SJSA1 (cell line): Measurements from ENCODE around the gene NRXN3. TPM values are rescaled to one million over a fixed set of nuclear protein-coding genes. Genes with fewer than 3 reads are reported as not detected.

Experiments used
- DNase-seq, 2 experiments: peaks; one replicate each; pipeline ENCODE4 v3.0.0-alpha.2; 2015 to 2020; ENCODE audit warnings: low spot score in 2 of 2, low read depth in 1 of 2
- H3K27ac ChIP-seq: fragments of 250-450 bp; sonication (Bioruptor Pico); 2 replicates; pipeline ENCODE4 v1.5.1; 2020; ENCODE audit warnings: mild to moderate bottlenecking, moderate library complexity
- H3K27me3 ChIP-seq: fragments of 250-450 bp; sonication (Bioruptor Pico); replicated peaks from 2 replicates; pipeline ENCODE4 v1.5.1; 2020; ENCODE audit warnings: mild to moderate bottlenecking, moderate library complexity
- H3K36me3 ChIP-seq: fragments of 250-450 bp; sonication (Bioruptor Pico); 2 replicates; pipeline ENCODE4 v1.5.1; 2020; ENCODE audit warnings: mild to moderate bottlenecking
- H3K4me1 ChIP-seq: fragments of 250-450 bp; sonication (Bioruptor Pico); replicated peaks from 2 replicates; pipeline ENCODE4 v1.6.1; 2021; ENCODE audit warnings: mild to moderate bottlenecking
- H3K4me3 ChIP-seq: fragments of 250-450 bp; sonication (Bioruptor Pico); 2 replicates; pipeline ENCODE4 v1.5.1; 2020; ENCODE audit warnings: mild to moderate bottlenecking
- H3K9me3 ChIP-seq: fragments of 250-450 bp; sonication (Bioruptor Pico); replicated peaks from 2 replicates; pipeline ENCODE4 v1.5.1; 2020; ENCODE audit warnings: mild to moderate bottlenecking
- total RNA-seq: library from RNA; depleted of rRNA; stranded (reverse); fragments of >200 nt; shearing (Covaris generic); gene quantifications from 2 replicates; pipeline ENCODE4 v1.2.3, GENCODE V29; 2014

The NRXN3 gene
- total RNA-seq, 1 experiment from 2014 or later = 1.0 TPM

DNA sequence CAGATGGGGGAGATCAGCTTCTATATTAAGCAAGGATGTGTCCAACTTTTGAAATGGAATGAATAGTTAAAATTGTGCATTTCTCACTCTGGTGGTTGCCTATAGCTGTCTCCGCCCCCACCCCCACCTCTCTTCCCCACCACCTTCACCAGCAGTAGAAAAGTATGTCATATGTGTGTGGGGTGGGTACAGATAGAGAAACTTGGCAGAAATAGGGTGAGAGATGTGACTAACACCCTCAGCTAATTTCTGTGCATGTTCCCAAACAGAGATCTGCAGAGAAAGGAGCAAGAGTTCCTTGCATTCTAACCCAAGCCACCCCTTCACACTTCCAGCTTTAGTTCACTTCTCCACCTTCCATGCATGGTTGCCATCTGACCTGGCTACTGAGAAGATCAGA, 980.1 kb downstream of the NRXN3 start:
- no peak overlapping the region for H3K4me3 ChIP-seq
- no peaks in the 10 kb centered on the region for H3K4me1 ChIP-seq
- no peaks in the 10 kb centered on the region for H3K36me3 ChIP-seq
- no peaks in the 10 kb centered on the region for H3K9me3 ChIP-seq
- DNase-seq = no peak
- no peaks in the 10 kb centered on the region for H3K27me3 ChIP-seq
- no peak overlapping the region for H3K27ac ChIP-seq

DNA sequence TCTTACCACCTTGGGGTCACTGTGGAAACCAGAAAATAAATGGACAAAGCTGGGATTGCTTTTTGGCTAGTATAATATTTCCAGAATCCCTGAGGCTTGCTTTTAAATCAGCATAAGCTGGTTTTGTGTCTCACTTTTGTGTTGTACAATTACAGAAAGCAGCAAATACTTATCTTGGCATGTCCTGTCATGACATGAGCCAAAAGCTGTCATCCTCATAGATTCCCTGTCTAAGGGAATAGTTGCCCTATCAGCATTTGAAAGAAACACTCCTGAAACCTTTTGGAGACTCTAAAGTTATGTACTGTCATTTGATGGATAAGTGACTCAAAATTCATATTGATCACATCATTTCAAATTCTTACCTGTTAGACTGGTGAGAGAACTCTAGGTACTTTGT, 987.2 kb downstream of the NRXN3 start:
- Histone ChIP-seq H3K4me3 (no peak overlapping the region), H3K27ac (no peak overlapping the region), H3K4me1 (no peaks in the 10 kb centered on the region), H3K27me3 (no peaks in the 10 kb centered on the region), H3K36me3 (no peaks in the 10 kb centered on the region), H3K9me3 (no peaks in the 10 kb centered on the region)
- DNase-seq = no peak

- Histone ChIP-seq H3K4me1 (no peaks in the 10 kb centered on the region), H3K9me3 (no peaks in the 10 kb centered on the region), H3K4me3 (no peak overlapping the region), H3K27me3 (no peaks in the 10 kb centered on the region), H3K36me3 (no peaks in the 10 kb centered on the region), H3K27ac (no peak overlapping the region)
- no peak for DNase-seq
Observed at GRCh38 chr14:79161571-79161970, 991.4 kb downstream of the NRXN3 start.

- Histone ChIP-seq H3K9me3 (no peaks in the 10 kb centered on the region), H3K4me3 (no peak overlapping the region), H3K4me1 (no peaks in the 10 kb centered on the region), H3K27ac (no peak overlapping the region), H3K27me3 (no peaks in the 10 kb centered on the region), H3K36me3 (no peaks in the 10 kb centered on the region)
- DNase-seq = no peak
Observed at GRCh38 chr14:79162833-79163232, 992.7 kb downstream of the NRXN3 start.

GRCh38 chr14:79165471-79166090, 995.4 kb downstream of the NRXN3 start:
- no peak overlapping the region for H3K27ac ChIP-seq
- DNase-seq = no peak
- H3K4me3 ChIP-seq = no peak overlapping the region
- H3K9me3 ChIP-seq = no peaks in the 10 kb centered on the region
- H3K36me3 ChIP-seq = no peaks in the 10 kb centered on the region
- no peaks in the 10 kb centered on the region for H3K4me1 ChIP-seq
- no peaks in the 10 kb centered on the region for H3K27me3 ChIP-seq

DNA sequence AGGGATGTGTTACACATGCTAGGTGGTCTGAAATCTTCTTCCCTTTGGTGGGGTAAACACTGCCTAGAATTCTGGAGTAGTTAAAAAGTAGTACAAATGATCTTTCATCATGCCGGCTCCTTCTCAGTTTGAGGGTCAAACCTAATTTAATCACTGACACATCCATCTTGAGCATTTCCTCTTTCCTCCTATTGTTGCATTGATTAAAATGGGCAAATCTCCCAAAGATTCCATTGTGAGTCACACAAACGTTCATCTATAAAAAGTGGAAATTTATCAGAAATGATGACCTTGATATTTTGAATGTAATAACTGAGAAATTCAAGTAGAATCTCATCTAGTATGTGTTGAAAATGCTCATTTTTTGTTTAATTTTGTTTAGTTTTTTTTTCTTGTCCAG, 996.0 kb downstream of the NRXN3 start:
- Histone ChIP-seq H3K36me3 (no peaks in the 10 kb centered on the region), H3K4me1 (no peaks in the 10 kb centered on the region), H3K4me3 (no peak overlapping the region), H3K9me3 (no peaks in the 10 kb centered on the region), H3K27me3 (no peaks in the 10 kb centered on the region), H3K27ac (no peak overlapping the region)
- DNase-seq = no peak

DNA sequence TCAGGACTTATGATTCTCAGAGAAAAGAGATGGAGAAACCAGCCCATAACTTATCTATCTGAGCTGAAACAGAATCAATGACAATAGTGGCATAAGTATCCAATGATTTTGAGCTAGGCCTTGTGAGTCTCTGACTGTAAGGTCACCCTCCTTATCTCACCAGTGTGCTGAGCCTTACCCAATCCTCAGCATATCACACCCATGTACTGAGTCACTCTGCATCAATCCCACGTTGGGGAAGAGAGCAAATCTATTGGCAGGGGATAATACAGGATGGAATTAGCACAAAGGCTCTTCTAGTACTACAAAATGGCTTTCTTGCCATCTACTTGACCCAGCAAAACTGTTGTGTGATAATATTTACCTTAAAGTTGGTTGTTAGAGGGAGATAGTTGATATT, 997.8 kb downstream of the NRXN3 start:
- Histone ChIP-seq H3K27ac (no peak overlapping the region), H3K4me3 (no peak overlapping the region), H3K4me1 (no peaks in the 10 kb centered on the region), H3K27me3 (no peaks in the 10 kb centered on the region), H3K36me3 (no peaks in the 10 kb centered on the region), H3K9me3 (no peaks in the 10 kb centered on the region)
- no peak for DNase-seq

GRCh38 chr14:79175671-79176070, 1005.5 kb downstream of the NRXN3 start:
- H3K27me3 ChIP-seq = no peaks in the 10 kb centered on the region
- H3K36me3 ChIP-seq = no peaks in the 10 kb centered on the region
- no peak for DNase-seq
- H3K4me3 ChIP-seq = no peak overlapping the region
- no peaks in the 10 kb centered on the region for H3K4me1 ChIP-seq
- no peaks in the 10 kb centered on the region for H3K9me3 ChIP-seq
- H3K27ac ChIP-seq = no peak overlapping the region

DNA sequence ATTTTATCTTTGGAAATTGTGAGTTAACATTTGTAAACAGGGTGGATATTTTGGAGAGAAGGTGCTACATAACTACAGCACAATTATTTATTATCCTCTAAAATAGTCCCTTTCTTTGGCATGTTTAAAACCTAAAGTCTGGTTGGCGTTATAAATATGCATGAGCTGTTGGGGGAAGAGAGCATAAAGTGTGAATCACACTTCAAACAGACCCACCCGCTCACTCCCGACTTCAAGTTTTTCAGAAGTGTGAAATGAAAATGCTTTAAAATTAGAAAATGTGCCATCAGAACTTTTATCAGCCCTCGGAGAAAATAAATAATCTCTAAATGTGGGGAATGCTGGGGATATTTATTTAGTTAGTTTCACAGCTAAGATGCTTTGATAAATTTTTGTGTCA, 1006.9 kb downstream of the NRXN3 start:
- Histone ChIP-seq H3K4me3 (no peak overlapping the region), H3K9me3 (no peaks in the 10 kb centered on the region), H3K36me3 (no peaks in the 10 kb centered on the region), H3K4me1 (no peaks in the 10 kb centered on the region), H3K27me3 (no peaks in the 10 kb centered on the region), H3K27ac (no peak overlapping the region)
- DNase-seq = no peak

DNA sequence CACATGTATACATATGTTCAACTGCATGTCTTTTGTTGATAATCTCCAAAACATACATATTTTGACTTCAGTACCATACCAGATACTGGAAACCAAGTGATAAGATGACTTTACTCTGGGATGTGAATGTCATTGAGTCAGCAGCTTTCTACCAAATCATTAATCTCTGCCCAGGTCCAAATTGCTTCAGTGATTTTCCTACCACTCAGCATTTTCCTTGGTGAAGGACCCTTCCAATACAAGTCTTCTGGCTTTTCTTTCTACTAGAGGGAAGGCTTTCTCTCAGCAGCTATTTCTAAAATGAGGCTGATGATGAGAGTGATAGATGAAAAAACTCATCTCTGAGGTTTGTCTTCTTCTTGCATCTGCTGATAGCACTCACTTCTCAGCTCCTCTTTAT, 1008.5 kb downstream of the NRXN3 start:
- no peak for DNase-seq
- Histone ChIP-seq H3K36me3 (no peaks in the 10 kb centered on the region), H3K27ac (no peak overlapping the region), H3K27me3 (no peaks in the 10 kb centered on the region), H3K9me3 (no peaks in the 10 kb centered on the region), H3K4me1 (no peaks in the 10 kb centered on the region), H3K4me3 (no peak overlapping the region)

GRCh38 chr14:79179985-79180384, 1009.8 kb downstream of the NRXN3 start:
- no peaks in the 10 kb centered on the region for H3K27me3 ChIP-seq
- no peaks in the 10 kb centered on the region for H3K9me3 ChIP-seq
- no peaks in the 10 kb centered on the region for H3K36me3 ChIP-seq
- no peak overlapping the region for H3K4me3 ChIP-seq
- no peak overlapping the region for H3K27ac ChIP-seq
- DNase-seq = no peak
- H3K4me1 ChIP-seq = no peaks in the 10 kb centered on the region

GRCh38 chr14:79180656-79181055, 1010.5 kb downstream of the NRXN3 start:
- Histone ChIP-seq H3K4me3 (no peak overlapping the region), H3K36me3 (no peaks in the 10 kb centered on the region), H3K4me1 (no peaks in the 10 kb centered on the region; the same call in 1 of the 2 replicates), H3K27ac (no peak overlapping the region), H3K9me3 (no peaks in the 10 kb centered on the region), H3K27me3 (no peaks in the 10 kb centered on the region)
- no peak for DNase-seq

DNA sequence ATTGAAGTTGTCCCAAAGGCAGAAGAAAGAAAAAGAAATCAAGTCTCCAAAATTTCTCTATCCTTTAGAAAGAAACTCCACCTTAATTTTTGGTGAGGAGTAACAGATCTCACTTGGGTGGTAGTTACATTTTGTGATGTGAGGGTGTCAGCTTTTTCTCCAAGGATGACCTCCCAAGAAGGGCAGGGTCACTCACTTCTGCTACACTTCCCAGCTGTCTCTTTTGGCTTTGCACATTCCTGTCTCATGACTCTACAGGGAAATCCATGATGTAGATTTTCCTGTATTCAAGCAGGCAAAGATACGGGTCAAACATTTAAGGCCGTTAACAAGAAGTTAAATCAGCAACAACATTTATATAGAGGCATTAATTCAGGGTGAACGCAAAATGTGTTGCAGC, 1016.4 kb downstream of the NRXN3 start:
- no peak overlapping the region for H3K4me3 ChIP-seq
- H3K27me3 ChIP-seq = no peaks in the 10 kb centered on the region
- H3K36me3 ChIP-seq = no peaks in the 10 kb centered on the region
- peaks cover 16% of the 10 kb centered on the region for H3K4me1 ChIP-seq
- DNase-seq = peak; percentile 65 to 75
- H3K9me3 ChIP-seq = no peaks in the 10 kb centered on the region
- peak overlapping the region; percentile 69 for H3K27ac ChIP-seq

DNA sequence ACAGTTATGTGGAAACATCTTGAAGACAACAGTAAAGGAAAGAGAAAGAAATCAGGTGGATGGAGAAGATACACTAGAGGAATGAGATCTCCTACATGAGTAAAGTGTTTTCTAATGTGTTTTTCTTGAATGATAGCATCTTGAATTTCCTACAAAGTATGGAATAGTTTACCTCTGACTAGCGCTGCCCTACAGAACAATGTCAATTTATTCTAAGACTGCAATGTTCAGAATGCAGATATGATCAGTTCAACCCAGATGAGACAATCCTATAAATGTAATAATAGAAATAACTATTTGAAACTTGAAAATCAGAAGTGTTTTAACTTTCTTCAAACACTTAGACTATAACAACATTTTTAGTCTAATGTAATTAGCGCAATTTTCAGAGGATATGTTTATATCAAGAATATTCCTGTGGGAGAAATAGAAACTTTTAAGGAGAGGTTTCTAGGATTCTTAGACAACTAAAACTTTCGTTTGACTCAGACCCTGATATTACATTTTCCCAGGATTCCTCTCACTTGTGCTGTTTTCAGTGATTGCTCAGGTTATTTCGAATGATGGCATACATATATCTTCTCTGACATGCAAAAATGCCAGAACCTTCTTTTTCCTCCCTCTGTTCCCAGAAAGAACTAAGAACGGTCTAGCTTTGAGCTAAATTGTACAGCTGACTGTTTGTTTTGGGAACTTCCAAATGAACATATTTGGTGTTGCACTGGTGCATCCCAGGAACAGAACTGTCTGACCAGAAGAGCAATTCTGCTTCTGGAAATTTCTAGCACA, 1023.7 kb downstream of the NRXN3 start:
- H3K27me3 ChIP-seq = no peaks in the 10 kb centered on the region
- no peak overlapping the region for H3K27ac ChIP-seq
- H3K4me1 ChIP-seq = no peaks in the 10 kb centered on the region
- H3K36me3 ChIP-seq = no peaks in the 10 kb centered on the region
- no peak for DNase-seq
- no peaks in the 10 kb centered on the region for H3K9me3 ChIP-seq
- no peak overlapping the region for H3K4me3 ChIP-seq
